Bronchial epithelial cell (primary cell): ENCODE data around the gene TTC3. TPM values are rescaled to one million over a fixed set of nuclear protein-coding genes. Genes with fewer than 3 reads are reported as not detected.

Source experiments
- DNase-seq: peaks from one replicate; pipeline ENCODE4 v3.0.0-alpha.2; 2010; ENCODE audit warnings: low read depth
- FAIRE-seq: peaks from 2 replicates; lab custom pipeline; 2011; peaks lifted over from hg19 to GRCh38; lab: Jason Lieb, UNC
- H3K27me3 ChIP-seq: 2 replicates; pipeline ENCODE4 v1.5.1; 2011; ENCODE audit warnings: low read length; ENCODE audit not compliant: control insufficient read depth, insufficient read depth
- H3K36me3 ChIP-seq: 2 replicates; pipeline ENCODE4 v1.5.1; 2011; ENCODE audit warnings: low read length; ENCODE audit not compliant: control insufficient read depth, insufficient read depth
- H3K4me3 ChIP-seq: 2 replicates; pipeline ENCODE4 v1.5.1; 2011; ENCODE audit warnings: mild to moderate bottlenecking, low read depth, low read length, control low read depth
- total RNA-seq: library from RNA; depleted of rRNA; stranded (reverse); fragments of >200 nt; gene quantifications from 2 replicates; pipeline ENCODE4 v1.2.1, GENCODE V29; 2014
- TF ChIP-seq, protein P1 (sequence below): IDR thresholded peaks from 2 replicates; pipeline ENCODE4 v1.5.1; 2011; ENCODE audit warnings: mild to moderate bottlenecking, moderate library complexity, low read length, control low read depth, inconsistent platforms; ENCODE audit not compliant: insufficient read depth, severe bottlenecking

Gene TTC3
- total RNA-seq, 1 donor from 2014 or later, result 90.3 TPM

DNA sequence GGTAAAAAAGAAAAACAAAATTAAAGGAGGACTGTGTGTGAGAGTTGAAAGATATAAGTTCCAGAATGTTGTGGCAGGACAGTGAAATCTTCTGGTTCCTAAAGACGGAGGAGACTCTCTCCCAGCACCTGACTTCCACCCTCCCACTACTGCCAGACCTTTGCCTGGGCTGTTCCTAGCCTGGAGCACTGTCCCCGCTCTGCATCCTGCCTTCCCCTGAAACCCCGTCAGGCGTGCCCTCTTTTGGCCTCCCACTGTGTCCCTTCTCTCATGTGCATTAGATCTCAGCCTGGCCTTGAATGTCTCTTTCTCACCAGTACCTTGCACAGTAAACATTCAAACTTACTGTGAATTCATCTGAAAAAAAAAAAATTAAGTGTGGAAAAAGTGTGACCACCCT lies 120.0 kb downstream of the TTC3 start:
- no peaks in the 10 kb centered on the region for H3K27me3 ChIP-seq
- no peak overlapping the region for H3K4me3 ChIP-seq
- TF ChIP-seq, protein P1, sequence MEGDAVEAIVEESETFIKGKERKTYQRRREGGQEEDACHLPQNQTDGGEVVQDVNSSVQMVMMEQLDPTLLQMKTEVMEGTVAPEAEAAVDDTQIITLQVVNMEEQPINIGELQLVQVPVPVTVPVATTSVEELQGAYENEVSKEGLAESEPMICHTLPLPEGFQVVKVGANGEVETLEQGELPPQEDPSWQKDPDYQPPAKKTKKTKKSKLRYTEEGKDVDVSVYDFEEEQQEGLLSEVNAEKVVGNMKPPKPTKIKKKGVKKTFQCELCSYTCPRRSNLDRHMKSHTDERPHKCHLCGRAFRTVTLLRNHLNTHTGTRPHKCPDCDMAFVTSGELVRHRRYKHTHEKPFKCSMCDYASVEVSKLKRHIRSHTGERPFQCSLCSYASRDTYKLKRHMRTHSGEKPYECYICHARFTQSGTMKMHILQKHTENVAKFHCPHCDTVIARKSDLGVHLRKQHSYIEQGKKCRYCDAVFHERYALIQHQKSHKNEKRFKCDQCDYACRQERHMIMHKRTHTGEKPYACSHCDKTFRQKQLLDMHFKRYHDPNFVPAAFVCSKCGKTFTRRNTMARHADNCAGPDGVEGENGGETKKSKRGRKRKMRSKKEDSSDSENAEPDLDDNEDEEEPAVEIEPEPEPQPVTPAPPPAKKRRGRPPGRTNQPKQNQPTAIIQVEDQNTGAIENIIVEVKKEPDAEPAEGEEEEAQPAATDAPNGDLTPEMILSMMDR, result no peak
- FAIRE-seq, result no peak
- DNase-seq, result no peak
- peaks cover 10% of the 10 kb centered on the region for H3K36me3 ChIP-seq

DNA sequence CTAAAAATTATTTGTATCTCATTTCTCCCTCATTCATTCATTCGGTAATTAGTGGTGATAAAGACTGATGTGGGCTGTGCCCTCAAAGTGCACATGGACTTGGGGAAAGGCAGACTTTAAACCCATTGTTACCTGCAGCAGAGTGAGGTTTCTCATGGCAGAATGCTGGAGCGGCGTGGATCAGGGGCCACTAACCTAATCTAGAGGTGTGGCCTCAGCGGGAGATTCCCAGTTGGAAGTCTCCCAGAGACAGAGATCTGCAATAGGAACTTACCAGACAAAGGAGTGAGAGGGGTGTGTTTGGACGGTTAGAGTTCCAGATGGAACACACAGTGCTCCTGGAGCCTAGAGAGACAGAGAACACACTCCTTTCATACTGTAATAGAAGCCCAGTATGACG lies 120.6 kb downstream of the TTC3 start:
- no peak overlapping the region for H3K4me3 ChIP-seq
- FAIRE-seq (no peak), DNase-seq (no peak)
- TF ChIP-seq, protein P1, result no peak
- peaks cover 10% of the 10 kb centered on the region for H3K36me3 ChIP-seq
- H3K27me3 ChIP-seq, result no peaks in the 10 kb centered on the region

GRCh38 chr21:37195059-37195458 lies 122.0 kb downstream of the TTC3 start:
- H3K36me3 ChIP-seq, result peaks cover 12% of the 10 kb centered on the region
- DNase-seq (no peak), FAIRE-seq (no peak)
- TF ChIP-seq, protein P1, result no peak
- no peaks in the 10 kb centered on the region for H3K27me3 ChIP-seq
- H3K4me3 ChIP-seq, result no peak overlapping the region

GRCh38 chr21:37195610-37196009 lies 122.6 kb downstream of the TTC3 start:
- Histone ChIP-seq H3K36me3 (peaks cover 12% of the 10 kb centered on the region), H3K27me3 (no peaks in the 10 kb centered on the region), H3K4me3 (no peak overlapping the region)
- FAIRE-seq (no peak), DNase-seq (no peak)
- TF ChIP-seq, protein P1, result no peak

- FAIRE-seq (no peak), DNase-seq (no peak)
- Histone ChIP-seq H3K36me3 (peaks cover 20% of the 10 kb centered on the region), H3K27me3 (no peaks in the 10 kb centered on the region), H3K4me3 (no peak overlapping the region)
- TF ChIP-seq, protein P1, result no peak
Observed at GRCh38 chr21:37196847-37197246, 123.8 kb downstream of the TTC3 start.

- TF ChIP-seq, protein P1, result no peak
- FAIRE-seq (no peak), DNase-seq (no peak)
- no peaks in the 10 kb centered on the region for H3K27me3 ChIP-seq
- peaks cover 22% of the 10 kb centered on the region for H3K36me3 ChIP-seq
- no peak overlapping the region for H3K4me3 ChIP-seq
Observed at GRCh38 chr21:37197746-37198145, 124.7 kb downstream of the TTC3 start.
